ENCODE measurements around the gene GLS2. TPM values are rescaled to one million over a fixed set of nuclear protein-coding genes. Genes with fewer than 3 reads are reported as not detected.

The GLS2 gene
- total and polyA plus RNA-seq, 10 of the 15 experiments (the other 5 are each of a cell fraction or from before 2014, with no cell fraction given): 0.64 to 6.4 (median 3.3) TPM

DNA sequence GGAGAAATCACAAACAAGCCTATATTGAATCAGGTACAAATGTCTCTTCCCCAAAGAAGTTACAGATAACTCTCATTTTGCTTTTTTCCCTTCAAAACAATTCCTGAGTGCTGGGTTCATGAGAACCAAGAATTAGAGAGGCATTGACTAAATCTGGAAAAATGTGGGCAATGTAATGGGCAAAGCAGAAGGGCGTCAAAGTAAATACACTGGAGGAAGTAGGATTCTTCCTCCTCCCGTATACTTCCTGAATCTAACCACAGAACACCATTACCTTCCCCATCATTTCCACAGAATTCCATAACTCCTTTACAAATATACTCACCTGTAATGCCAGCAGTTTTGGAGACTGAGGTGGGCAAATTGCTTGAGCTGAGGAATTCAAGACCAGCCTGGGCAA is 30.6 kb upstream of the GLS2 start (continued):
- TF ChIP-seq, protein P1, sequence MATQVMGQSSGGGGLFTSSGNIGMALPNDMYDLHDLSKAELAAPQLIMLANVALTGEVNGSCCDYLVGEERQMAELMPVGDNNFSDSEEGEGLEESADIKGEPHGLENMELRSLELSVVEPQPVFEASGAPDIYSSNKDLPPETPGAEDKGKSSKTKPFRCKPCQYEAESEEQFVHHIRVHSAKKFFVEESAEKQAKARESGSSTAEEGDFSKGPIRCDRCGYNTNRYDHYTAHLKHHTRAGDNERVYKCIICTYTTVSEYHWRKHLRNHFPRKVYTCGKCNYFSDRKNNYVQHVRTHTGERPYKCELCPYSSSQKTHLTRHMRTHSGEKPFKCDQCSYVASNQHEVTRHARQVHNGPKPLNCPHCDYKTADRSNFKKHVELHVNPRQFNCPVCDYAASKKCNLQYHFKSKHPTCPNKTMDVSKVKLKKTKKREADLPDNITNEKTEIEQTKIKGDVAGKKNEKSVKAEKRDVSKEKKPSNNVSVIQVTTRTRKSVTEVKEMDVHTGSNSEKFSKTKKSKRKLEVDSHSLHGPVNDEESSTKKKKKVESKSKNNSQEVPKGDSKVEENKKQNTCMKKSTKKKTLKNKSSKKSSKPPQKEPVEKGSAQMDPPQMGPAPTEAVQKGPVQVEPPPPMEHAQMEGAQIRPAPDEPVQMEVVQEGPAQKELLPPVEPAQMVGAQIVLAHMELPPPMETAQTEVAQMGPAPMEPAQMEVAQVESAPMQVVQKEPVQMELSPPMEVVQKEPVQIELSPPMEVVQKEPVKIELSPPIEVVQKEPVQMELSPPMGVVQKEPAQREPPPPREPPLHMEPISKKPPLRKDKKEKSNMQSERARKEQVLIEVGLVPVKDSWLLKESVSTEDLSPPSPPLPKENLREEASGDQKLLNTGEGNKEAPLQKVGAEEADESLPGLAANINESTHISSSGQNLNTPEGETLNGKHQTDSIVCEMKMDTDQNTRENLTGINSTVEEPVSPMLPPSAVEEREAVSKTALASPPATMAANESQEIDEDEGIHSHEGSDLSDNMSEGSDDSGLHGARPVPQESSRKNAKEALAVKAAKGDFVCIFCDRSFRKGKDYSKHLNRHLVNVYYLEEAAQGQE (IDR thresholded peaks at IDR 0.05; ENCODE audit: low read depth, low read length): no peak
- no peak for TF ChIP-seq FOS (IDR thresholded peaks at IDR 0.05; ENCODE audit: borderline replicate concordance, extremely low read depth, insufficient read length)
- no peak for TF ChIP-seq ESRRA (IDR thresholded peaks at IDR 0.05; ENCODE audit: low read length)
- TF ChIP-seq, protein P2, sequence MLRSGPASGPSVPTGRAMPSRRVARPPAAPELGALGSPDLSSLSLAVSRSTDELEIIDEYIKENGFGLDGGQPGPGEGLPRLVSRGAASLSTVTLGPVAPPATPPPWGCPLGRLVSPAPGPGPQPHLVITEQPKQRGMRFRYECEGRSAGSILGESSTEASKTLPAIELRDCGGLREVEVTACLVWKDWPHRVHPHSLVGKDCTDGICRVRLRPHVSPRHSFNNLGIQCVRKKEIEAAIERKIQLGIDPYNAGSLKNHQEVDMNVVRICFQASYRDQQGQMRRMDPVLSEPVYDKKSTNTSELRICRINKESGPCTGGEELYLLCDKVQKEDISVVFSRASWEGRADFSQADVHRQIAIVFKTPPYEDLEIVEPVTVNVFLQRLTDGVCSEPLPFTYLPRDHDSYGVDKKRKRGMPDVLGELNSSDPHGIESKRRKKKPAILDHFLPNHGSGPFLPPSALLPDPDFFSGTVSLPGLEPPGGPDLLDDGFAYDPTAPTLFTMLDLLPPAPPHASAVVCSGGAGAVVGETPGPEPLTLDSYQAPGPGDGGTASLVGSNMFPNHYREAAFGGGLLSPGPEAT (IDR thresholded peaks at IDR 0.05; ENCODE audit: low read depth): no peak
- TF ChIP-seq HCFC1 (IDR thresholded peaks at IDR 0.05; ENCODE audit: low read length): no peak

GRCh38 chr12:56517854-56518253 is 29.9 kb upstream of the GLS2 start:
- H3K4me3 ChIP-seq: no peak overlapping the region
- peaks cover 4% of the 10 kb centered on the region; the same call in 1 of the 2 replicates for H3K4me1 ChIP-seq (ENCODE audit: control insufficient read depth, insufficient read depth, low read length)
- H3K27ac ChIP-seq (ENCODE audit: control insufficient read depth, insufficient read depth): no peak overlapping the region
- ATAC-seq (no peak), DNase-seq (ENCODE audit: low read depth, low spot score) (no peak), FAIRE-seq (no peak)
- no peak overlapping the region for H2AFZ ChIP-seq (ENCODE audit: control insufficient read depth, low read depth, low read length)
- H3K9ac ChIP-seq (ENCODE audit: control insufficient read depth, insufficient read depth, low read length): no peak overlapping the region
- H3K27me3 ChIP-seq (replicated peaks in 1 of 2; ENCODE audit: control insufficient read depth in 2 of 2, insufficient read depth in 2 of 2, low read length in 1 of 2): no peaks in the 10 kb centered on the region
- POLR2A ChIA-PET: interaction anchor here (0.6 kb wide), 1 partner anchor 20 kb away, joined by 5 read pairs; no protein-coding TSS in a partner anchor
- H4K20me1 ChIP-seq (ENCODE audit: control insufficient read depth, insufficient read depth): no peaks in the 10 kb centered on the region
- CTCF ChIA-PET: interaction anchor here (0.5 to 1.6 kb wide), 5 partner anchors 55 to 322 kb away, joined by 3 to 9 read pairs (median 3); no protein-coding TSS in a partner anchor
- in situ Hi-C loops (cut with MboI): no loop called here
- intact Hi-C loops (cut with micrococcal nuclease; ENCODE audit: unreplicated experiment): no loop called here
- RAD21 ChIA-PET (ENCODE audit: unreplicated experiment): interaction anchor here (0.6 kb wide), 1 partner anchor 56 kb away, joined by 3 read pairs; no protein-coding TSS in a partner anchor
- WGBS (ENCODE audit: insufficient coverage, insufficient replicate concordance, low lambda C conversion rate, missing lambda C conversion rate): 66% methylated on average over 2 of the region's 2 CpGs
- BruUV-seq (replicated peaks): no TSS peak
- SMC1A ChIA-PET (ENCODE audit: uncharacterized antibody, unreplicated experiment): interaction anchor here (1.3 kb wide), 1 partner anchor 119 kb away, joined by 4 read pairs; no protein-coding TSS in a partner anchor
- H3K79me2 ChIP-seq (ENCODE audit: control insufficient read depth, insufficient read depth, low read length): no peaks in the 10 kb centered on the region
- H3K4me2 ChIP-seq (ENCODE audit: control insufficient read depth, insufficient read depth): no peak overlapping the region
- H3K36me3 ChIP-seq (ENCODE audit: control insufficient read depth in 2 of 2, insufficient read depth in 2 of 2, low read length in 1 of 2): no peaks in the 10 kb centered on the region
- H3K9me3 ChIP-seq (replicated peaks; ENCODE audit: control insufficient read depth, insufficient read depth, low read length): no peaks in the 10 kb centered on the region
- TF ChIP-seq ASH2L (IDR thresholded peaks at IDR 0.05; ENCODE audit: borderline replicate concordance, low read depth) (no peak), ETV6 (conservative IDR thresholded peaks at IDR 0.05 in 1 of 2, IDR thresholded peaks at IDR 0.05 in 1 of 2; ENCODE audit: borderline replicate concordance in 1 of 2, low read depth in 1 of 2) (no peak), E2F8 (IDR thresholded peaks at IDR 0.05; ENCODE audit: low read depth, partially characterized antibody) (no peak), ZNF384 (IDR thresholded peaks at IDR 0.05; ENCODE audit: borderline replicate concordance, low read depth, low read length) (no peak), SIN3A (IDR thresholded peaks at IDR 0.05; ENCODE audit: low read depth, low read length) (no peak), MTA3 (IDR thresholded peaks at IDR 0.05; ENCODE audit: borderline replicate concordance, low read length) (no peak), CREM (IDR thresholded peaks at IDR 0.05; ENCODE audit: low read depth) (no peak), GATAD2B (conservative IDR thresholded peaks at IDR 0.05; ENCODE audit: low read depth) (no peak), HCFC1 (IDR thresholded peaks at IDR 0.05; ENCODE audit: low read length) (no peak), NFXL1 (IDR thresholded peaks at IDR 0.05; ENCODE audit: borderline replicate concordance) (no peak)

Measured in GM12878 (cell line).